SW 1271 (cell line): Measurements from ENCODE around the gene ZNF692.
A peak's percentile ranks its signal among the peaks of the same experiment; 100 is the strongest.

Source experiments
- DNase-seq, 2 experiments: peaks; one replicate each; lab custom pipeline; 2025; lab: John Stamatoyannopoulos, UW

ZNF692 gene

DNA sequence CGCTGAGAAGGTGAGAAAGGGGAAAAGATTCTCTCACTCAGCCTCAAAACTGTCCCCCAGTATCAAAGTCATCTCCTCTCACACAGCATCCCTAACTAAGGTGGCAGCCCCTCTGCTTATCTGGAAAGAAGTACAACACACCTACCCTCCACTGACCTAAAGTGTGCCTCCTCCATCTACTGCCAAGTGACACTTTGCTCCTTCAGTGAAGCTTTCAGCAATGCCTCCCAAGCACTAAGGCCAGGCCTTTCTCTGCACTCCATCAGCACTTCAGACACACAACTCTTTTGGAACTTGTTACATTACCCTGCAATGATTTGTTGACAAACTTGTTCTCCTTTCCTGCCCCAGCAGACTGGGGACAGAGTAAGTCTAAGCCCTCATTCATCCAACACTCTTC, 34.6 kb downstream of the ZNF692 start:
- no peak for DNase-seq

- DNase-seq, result peak; percentile 57 to 73
These were observed 35.3 kb downstream of the ZNF692 start for GRCh38 chr1:248823517-248824001.

- DNase-seq, result no peak
These were observed 36.5 kb downstream of the ZNF692 start for GRCh38 chr1:248822148-248823032.

DNA sequence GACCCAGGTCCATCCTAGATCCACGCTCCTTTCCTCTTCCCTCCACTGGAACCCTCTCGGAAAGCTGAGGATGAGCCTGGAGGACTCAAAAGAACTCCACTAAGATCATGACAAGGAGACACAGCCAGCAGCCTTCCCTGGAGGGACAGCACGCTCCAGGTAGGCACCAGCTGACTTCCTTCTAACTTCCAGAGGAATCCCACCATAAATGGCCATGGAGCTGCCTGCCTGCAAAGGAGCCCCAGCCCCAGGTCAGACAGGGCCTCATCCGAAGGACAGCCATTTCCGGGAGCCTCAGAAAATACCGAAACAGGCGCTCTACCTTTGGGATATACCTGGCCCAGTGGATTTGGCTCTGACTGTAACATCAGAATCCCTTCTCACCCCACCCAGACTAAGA, 37.2 kb downstream of the ZNF692 start:
- no peak for DNase-seq

DNA sequence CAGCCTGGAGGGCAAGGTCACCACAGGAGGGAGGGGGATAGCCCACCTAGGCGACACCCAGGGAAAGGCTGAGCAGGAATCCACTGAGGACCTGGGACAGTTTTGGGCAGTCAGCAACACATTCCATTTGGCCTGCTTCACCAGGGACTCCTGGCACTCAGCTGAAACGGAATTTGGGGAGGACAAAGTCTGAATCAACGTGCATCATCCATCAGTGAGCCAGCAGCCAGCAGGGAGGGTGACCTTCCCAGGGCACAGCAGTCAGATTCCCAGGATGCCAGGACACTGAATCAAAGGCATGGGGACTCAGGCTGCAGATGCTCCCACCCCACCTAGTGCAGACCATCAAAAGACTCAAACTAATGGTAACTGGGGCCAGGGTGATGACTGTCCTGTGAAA, 37.8 kb downstream of the ZNF692 start:
- peak; percentile 94 to 96 for DNase-seq

GRCh38 chr1:248820041-248820585, 38.8 kb downstream of the ZNF692 start:
- DNase-seq, result no peak

DNA sequence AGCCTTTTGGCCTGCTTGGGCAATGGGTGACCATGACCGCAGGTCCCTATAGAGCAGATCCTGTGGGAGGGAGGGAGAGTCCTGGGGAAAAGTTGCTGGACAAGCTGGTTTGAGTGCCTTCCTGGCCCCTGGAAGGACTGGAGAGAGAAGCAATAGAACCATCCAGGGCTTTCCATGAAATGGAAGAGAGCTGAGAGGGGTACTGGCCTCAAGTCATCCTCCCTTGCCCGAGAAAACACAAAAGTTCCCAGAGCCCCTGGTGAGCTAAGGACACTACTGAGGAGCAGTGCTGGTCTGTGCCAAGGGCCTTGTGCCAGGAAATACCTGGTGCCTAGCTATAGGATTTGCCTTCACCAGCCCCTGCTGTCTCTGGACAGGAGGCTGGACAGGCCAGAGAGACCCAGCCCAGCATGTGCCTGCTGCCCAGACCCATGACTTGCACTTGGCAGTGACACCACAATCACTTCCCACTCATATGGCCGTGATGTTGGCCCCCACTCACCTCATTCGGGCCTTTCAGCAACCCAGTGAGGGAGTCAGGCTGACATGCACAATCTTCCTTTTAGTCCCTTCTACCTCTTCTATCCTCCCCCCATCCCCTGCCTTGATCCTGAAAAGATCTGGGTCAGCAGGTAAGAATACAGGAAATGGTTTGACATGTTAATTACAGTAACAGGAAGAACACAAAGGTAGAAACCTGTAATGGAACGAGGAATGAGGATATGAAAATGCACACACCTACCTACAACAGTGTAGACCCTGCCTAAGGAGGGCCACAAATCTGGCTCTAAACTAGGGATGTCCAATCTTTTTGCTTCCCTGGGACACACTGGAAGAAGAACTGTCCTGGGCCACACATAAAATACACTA, 40.1 kb downstream of the ZNF692 start:
- DNase-seq, result no peak

DNA sequence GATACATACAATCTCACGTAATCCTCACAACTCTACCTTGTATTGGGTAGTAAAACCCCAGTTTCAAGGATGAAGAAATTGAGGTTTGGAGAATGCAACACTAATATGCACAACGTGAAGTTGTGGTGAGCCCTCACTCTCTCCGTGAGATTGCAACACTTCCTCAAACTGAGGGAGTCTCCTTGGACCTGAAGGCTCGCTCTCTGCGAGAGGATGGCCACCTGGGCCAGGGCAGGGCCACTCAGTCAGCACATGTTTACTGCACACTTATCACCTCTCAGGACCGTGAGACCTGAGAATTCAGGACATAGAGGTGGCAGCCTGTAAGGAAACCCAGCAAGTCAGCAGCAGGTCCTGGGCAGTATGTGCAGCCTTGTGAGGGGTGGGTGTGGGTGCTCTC, 41.8 kb downstream of the ZNF692 start:
- no peak for DNase-seq

GRCh38 chr1:248816042-248816851, 42.6 kb downstream of the ZNF692 start:
- no peak for DNase-seq

DNA sequence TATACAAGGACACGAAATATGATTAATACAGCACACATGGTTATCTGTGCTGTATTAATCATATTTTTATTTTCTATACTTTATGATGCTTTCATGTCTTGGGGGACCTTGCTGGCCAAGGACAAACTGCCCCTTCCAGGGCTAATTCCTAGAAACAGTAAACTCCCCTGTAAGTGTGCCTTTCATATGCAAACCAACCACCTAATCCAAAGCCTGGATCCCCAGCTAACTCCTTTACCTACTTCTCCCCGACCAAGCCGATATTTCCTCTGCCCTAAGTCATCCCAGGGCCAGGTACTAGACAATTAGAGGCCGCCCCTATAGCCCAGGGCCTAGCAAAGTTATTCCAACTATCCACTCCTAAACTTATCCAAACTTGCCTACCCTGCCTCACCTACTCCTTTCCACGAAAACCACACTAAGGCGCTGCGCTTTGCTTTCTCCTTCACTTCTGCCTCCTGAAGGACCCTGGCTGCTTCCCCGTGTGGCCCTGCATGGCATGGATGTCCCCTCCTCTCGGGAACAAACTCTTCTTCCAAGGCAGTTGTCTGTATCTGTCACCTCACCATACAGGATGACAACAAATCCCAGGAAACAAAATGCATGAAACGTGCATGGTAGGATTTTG, 43.4 kb downstream of the ZNF692 start:
- DNase-seq, result no peak

DNA sequence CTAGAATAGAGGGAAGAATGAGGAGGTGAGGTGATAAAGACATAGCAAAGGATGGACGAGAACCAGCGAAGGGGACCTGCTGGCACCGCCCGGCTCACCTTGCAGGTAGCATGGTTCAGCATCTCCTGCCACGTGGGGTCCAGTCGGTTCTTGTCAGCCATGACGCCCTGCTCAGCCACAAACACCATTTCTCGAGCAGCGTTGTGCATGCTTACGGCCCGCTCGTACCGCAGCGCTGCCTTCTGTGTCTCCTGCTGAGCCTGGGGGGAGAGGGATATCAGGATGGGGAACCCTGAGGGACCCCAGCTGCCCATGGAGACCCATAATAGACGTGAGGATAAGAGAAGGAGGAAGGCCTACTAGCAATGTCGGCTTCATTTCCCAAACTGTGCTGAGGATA, 44.5 kb downstream of the ZNF692 start:
- no peak for DNase-seq

DNA sequence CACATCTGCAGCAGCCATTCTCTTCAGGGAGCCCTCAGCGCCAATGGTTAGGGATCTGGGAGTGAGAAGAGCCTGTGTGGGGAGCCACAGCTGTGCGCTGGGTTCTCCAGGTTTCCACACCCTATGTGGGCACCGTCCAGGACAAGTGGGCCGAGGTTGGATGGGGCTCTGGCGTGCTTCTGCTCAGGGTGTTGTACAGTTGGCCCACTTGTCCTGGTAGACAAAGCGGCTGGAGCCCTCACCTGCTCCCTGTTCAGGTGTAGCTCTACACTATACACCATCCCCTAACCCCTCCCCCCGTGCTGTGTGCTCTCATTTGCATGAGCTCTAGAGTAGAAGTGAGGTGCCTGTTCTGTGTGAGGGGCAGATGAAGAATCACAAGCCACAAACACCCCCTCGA, 45.3 kb downstream of the ZNF692 start:
- DNase-seq, result no peak

GRCh38 chr1:248812736-248813425, 46.0 kb downstream of the ZNF692 start:
- DNase-seq, result no peak

DNA sequence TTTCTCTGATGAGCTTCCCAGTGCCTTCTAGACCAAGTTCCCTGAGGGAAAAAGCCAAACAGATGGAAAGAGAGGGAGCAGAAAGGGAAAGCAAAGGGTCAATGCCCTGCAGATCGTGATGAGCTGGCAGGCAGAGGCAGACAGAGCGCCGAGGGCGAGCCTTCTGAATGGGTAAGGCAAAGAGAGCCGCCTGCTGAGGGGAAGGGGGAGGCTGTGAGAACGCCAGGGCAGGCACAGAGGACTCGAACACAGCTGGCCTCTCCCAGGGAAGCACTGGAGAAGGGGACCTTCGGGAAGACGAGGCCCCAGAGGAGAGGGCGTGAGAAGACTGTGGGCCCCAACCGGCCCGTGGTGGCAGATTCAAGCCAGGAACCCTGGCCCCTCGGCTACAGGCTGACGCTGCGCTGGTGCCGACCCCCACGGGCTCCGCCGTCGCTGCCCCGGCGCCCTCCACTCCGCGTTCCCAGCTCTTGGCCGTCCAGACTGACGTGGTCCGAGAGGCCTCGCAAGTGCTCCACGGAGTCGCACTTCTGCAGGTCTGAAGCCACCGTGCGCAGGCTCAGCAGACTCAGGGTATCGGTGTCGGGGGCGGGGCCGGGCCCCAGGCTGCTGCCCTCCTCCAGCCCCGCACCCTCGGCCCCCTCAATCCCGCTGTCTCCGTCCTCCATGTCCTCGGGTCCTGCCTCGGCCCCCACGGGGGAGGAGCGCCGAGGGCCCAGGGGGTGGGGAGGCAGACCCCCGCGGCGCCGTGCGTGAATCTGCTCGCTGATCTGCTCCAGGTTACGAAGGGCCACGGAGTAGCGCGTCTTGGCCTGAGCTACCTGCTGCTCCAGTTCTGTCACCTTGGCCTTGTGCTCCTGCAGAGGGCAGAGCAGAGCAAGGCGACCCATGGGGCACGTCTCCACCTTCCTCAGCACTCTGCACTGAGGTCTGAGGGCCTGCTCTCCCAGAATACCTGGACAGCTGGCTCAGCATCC, 47.1 kb downstream of the ZNF692 start:
- no peak for DNase-seq

GRCh38 chr1:248810727-248811513, 48.0 kb downstream of the ZNF692 start:
- DNase-seq, result no peak

DNA sequence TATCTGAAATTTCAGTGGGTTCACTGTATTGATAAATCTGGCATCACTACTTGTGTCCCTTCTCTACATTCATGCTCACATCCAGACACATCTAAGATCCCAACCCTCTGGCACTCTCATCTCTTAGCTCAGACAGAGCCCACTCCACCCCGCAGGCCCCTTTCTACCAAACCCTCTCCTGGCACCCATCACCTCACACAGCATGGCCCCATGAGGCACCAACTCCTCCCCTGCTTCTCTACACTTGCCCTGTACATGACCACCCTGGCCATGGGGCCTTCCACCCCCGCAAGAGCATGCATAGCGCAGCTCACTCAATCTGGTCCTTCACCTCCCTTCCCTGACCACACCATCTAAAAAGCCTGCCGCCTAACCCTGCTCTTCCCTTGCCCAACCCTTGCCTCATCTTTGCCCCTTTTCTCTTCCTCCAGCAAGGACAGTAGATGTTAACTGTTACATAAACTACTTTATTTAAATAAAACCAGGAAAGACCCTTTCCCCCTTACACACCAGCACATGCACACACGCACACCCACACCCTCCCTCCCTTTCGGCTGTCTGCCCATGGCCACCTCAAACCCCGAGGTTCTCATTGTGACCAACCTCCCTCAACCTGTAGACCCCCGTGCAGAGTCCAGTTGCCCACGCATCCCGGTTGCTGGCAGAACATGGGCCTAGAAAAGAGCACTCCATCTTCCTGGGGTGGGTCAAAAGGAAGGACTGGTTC, 48.7 kb downstream of the ZNF692 start:
- DNase-seq, result no peak

DNA sequence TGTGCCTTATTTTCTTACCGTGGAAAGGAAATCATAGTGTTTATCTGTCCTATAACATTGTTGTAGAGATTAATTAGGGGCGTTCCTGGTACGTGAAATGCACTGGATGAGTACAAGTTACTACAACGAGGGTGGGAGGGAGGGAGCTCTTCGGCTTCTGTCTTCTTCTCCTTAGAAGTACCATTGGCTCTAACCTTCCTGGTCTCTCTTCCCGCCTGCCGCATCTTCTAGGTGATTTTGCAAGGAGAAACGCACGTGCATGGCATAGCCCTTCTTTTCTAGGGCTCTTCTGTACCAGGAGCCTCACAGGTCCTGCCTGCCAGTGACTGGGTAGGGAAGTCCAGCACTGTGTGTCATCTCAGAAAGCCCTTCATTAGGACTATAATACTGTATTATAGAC, 50.0 kb downstream of the ZNF692 start:
- DNase-seq, result no peak
